ENCODE data around the gene SLC49A3. TPM values are rescaled to one million over a fixed set of nuclear protein-coding genes. Genes with fewer than 3 reads are reported as not detected.

SLC49A3 gene
- polyA plus RNA-seq, 1 donor from 2014 or later: not detected

GRCh38 chr4:653080-653821, 35.7 kb downstream of the SLC49A3 start:
- H3K9me3 ChIP-seq (ENCODE audit: low read length): no peaks in the 10 kb centered on the region
- H4K20me1 ChIP-seq (ENCODE audit: insufficient read depth): no peaks in the 10 kb centered on the region
- H3K9me2 ChIP-seq (ENCODE audit: insufficient read depth, low read length): no peaks in the 10 kb centered on the region
- H3K27me3 ChIP-seq (ENCODE audit: insufficient read depth, low read depth, low read length): no peaks in the 10 kb centered on the region
- no peak overlapping the region for H2AFZ ChIP-seq (ENCODE audit: low read depth, low read length)
- no peak overlapping the region for H3K27ac ChIP-seq (ENCODE audit: low read length)
- H3K36me3 ChIP-seq (ENCODE audit: insufficient read depth, low read length): no peaks in the 10 kb centered on the region
- no peak overlapping the region for H3K4me3 ChIP-seq (ENCODE audit: low read length)
- no peaks in the 10 kb centered on the region for H3K79me2 ChIP-seq (replicated peaks; ENCODE audit: insufficient read depth, low read length)
- H3K4me2 ChIP-seq (ENCODE audit: low read length): no peak overlapping the region
- H3F3A ChIP-seq (ENCODE audit: insufficient read depth, low read length, poor library complexity, severe bottlenecking): no peaks in the 10 kb centered on the region
- no peak overlapping the region for H3K9ac ChIP-seq (ENCODE audit: low read length)
- no peak for TF ChIP-seq EP300 (conservative IDR thresholded peaks at IDR 0.05; ENCODE audit: poor library complexity, severe bottlenecking)
- TF ChIP-seq SMC3 (conservative IDR thresholded peaks at IDR 0.05; ENCODE audit: poor library complexity): no peak
- TF ChIP-seq REST (IDR thresholded peaks at IDR 0.05; ENCODE audit: borderline replicate concordance): no peak
- TF ChIP-seq CTCF (IDR thresholded peaks at IDR 0.05; ENCODE audit: poor library complexity, severe bottlenecking): no peak
- no peak for TF ChIP-seq TAF1 (IDR thresholded peaks at IDR 0.05; ENCODE audit: low read depth)
- TF ChIP-seq POLR2AphosphoS5 (IDR thresholded peaks at IDR 0.05): no peak
- TF ChIP-seq MXI1 (conservative IDR thresholded peaks at IDR 0.05; ENCODE audit: poor library complexity, severe bottlenecking): no peak
- TF ChIP-seq RAD21 (conservative IDR thresholded peaks at IDR 0.05): no peak
- no peak for TF ChIP-seq EZH2 (IDR thresholded peaks at IDR 0.05; ENCODE audit: borderline replicate concordance, insufficient read depth, low read length, poor library complexity, severe bottlenecking)

- Histone ChIP-seq H4K20me1 (ENCODE audit: insufficient read depth) (no peaks in the 10 kb centered on the region), H2AFZ (ENCODE audit: low read depth, low read length) (no peak overlapping the region), H3K9me3 (ENCODE audit: low read length) (no peaks in the 10 kb centered on the region), H3K9ac (ENCODE audit: low read length) (no peak overlapping the region), H3K27ac (ENCODE audit: low read length) (no peak overlapping the region), H3K4me3 (ENCODE audit: low read length) (no peak overlapping the region), H3F3A (ENCODE audit: insufficient read depth, low read length, poor library complexity, severe bottlenecking) (no peaks in the 10 kb centered on the region), H3K9me2 (ENCODE audit: insufficient read depth, low read length) (no peaks in the 10 kb centered on the region), H3K36me3 (ENCODE audit: insufficient read depth, low read length) (no peaks in the 10 kb centered on the region), H3K4me2 (ENCODE audit: low read length) (no peak overlapping the region), H3K27me3 (ENCODE audit: insufficient read depth, low read depth, low read length) (no peaks in the 10 kb centered on the region), H3K79me2 (replicated peaks; ENCODE audit: insufficient read depth, low read length) (no peaks in the 10 kb centered on the region)
- TF ChIP-seq CTCF (IDR thresholded peaks at IDR 0.05; ENCODE audit: poor library complexity, severe bottlenecking) (no peak), REST (IDR thresholded peaks at IDR 0.05; ENCODE audit: borderline replicate concordance) (no peak), MXI1 (conservative IDR thresholded peaks at IDR 0.05; ENCODE audit: poor library complexity, severe bottlenecking) (no peak), EP300 (conservative IDR thresholded peaks at IDR 0.05; ENCODE audit: poor library complexity, severe bottlenecking) (no peak), RAD21 (conservative IDR thresholded peaks at IDR 0.05) (no peak), SMC3 (conservative IDR thresholded peaks at IDR 0.05; ENCODE audit: poor library complexity) (no peak), TAF1 (IDR thresholded peaks at IDR 0.05; ENCODE audit: low read depth) (no peak)
Measured at GRCh38 chr4:651884-652642, 36.9 kb downstream of the SLC49A3 start.

All from neural cell (in vitro differentiated cells).